Measurements from ENCODE around the gene DLL3.

DLL3 gene

GRCh38 chr19:39539518-39540332 is 41.0 kb downstream of the DLL3 start, which contains the start of gene EID2:
EID2 (minus strand) TSS chr19:39540161; CDS start chr19:39540079, 82 bp downstream.
- TF ChIP-seq CTCF (IDR thresholded peaks at IDR 0.05; ENCODE audit: poor library complexity, severe bottlenecking), result peak; percentile 87
- H3K27me3 ChIP-seq (ENCODE audit: insufficient read depth, poor library complexity, severe bottlenecking), result no peaks in the 10 kb centered on the region
- peaks cover 27% of the 10 kb centered on the region for H3K4me1 ChIP-seq (ENCODE audit: insufficient read depth, poor library complexity, severe bottlenecking)
- no peaks in the 10 kb centered on the region for H3K9me3 ChIP-seq (ENCODE audit: severe bottlenecking)
- DNase-seq (ENCODE audit: low spot score) (peak; percentile 90), ATAC-seq (ENCODE audit: low read depth) (peak; percentile 87)
- H3K27ac ChIP-seq (ENCODE audit: poor library complexity, severe bottlenecking), result peak within 1 kb of the TSS; percentile 52
- peaks cover 5% of the 10 kb centered on the region; the same call in 1 of the 2 replicates for H3K36me3 ChIP-seq (ENCODE audit: low read depth)
- H3K4me3 ChIP-seq (ENCODE audit: severe bottlenecking), result peak within 1 kb of the TSS; percentile 96

GRCh38 chr19:39540333-39540673 is 41.6 kb downstream of the DLL3 start:
- H3K4me3 ChIP-seq (ENCODE audit: severe bottlenecking), result peak overlapping the region; percentile 96
- ATAC-seq (ENCODE audit: low read depth), result no peak
- TF ChIP-seq CTCF (IDR thresholded peaks at IDR 0.05; ENCODE audit: poor library complexity, severe bottlenecking), result peak; percentile 71

GRCh38 chr19:39542206-39542605 is 43.5 kb downstream of the DLL3 start:
- no peak for TF ChIP-seq CTCF (IDR thresholded peaks at IDR 0.05; ENCODE audit: poor library complexity, severe bottlenecking)
- H3K4me3 ChIP-seq (ENCODE audit: severe bottlenecking), result no peak overlapping the region
- ATAC-seq (ENCODE audit: low read depth), result no peak
- no peaks in the 10 kb centered on the region for H3K9me3 ChIP-seq (ENCODE audit: severe bottlenecking)
- no peak for DNase-seq (ENCODE audit: low spot score)
- peaks cover 27% of the 10 kb centered on the region for H3K4me1 ChIP-seq (ENCODE audit: insufficient read depth, poor library complexity, severe bottlenecking)
- no peaks in the 10 kb centered on the region for H3K27me3 ChIP-seq (ENCODE audit: insufficient read depth, poor library complexity, severe bottlenecking)
- H3K36me3 ChIP-seq (ENCODE audit: low read depth), result peaks cover 5% of the 10 kb centered on the region; the same call in 1 of the 2 replicates
- peak overlapping the region; percentile 55 for H3K27ac ChIP-seq (ENCODE audit: poor library complexity, severe bottlenecking)

More at GRCh38 chr19:39540333-39540673, 41.6 kb downstream of the DLL3 start:
- Histone ChIP-seq H3K27ac (ENCODE audit: poor library complexity, severe bottlenecking) (no peak overlapping the region), H3K9me3 (ENCODE audit: severe bottlenecking) (no peaks in the 10 kb centered on the region), H3K4me1 (ENCODE audit: insufficient read depth, poor library complexity, severe bottlenecking) (peaks cover 27% of the 10 kb centered on the region), H3K27me3 (ENCODE audit: insufficient read depth, poor library complexity, severe bottlenecking) (no peaks in the 10 kb centered on the region), H3K36me3 (ENCODE audit: low read depth) (peaks cover 5% of the 10 kb centered on the region; the same call in 1 of the 2 replicates)
- DNase-seq (ENCODE audit: low spot score), result no peak

DNA sequence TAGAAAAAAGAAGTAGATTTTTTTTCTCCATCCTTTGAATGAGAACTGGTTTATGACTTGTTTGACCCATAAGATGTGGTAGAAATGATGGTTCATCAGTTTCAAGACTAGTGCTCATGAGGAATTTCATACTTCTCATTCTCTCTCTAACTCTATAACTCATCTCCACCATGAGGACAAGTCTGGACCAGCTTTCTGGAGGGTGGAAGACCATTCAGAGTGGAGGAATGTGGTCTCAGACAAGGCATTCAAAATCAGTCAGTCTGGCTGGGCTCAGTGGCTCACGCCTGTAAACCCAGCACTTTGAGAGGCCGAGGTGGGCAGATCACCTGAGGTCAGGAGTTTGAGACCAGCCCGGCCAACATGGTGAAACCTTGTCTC is 44.7 kb downstream of the DLL3 start:
- H3K4me1 ChIP-seq (ENCODE audit: insufficient read depth, poor library complexity, severe bottlenecking), result peaks cover 23% of the 10 kb centered on the region
- peak overlapping the region; percentile 55 for H3K27ac ChIP-seq (ENCODE audit: poor library complexity, severe bottlenecking)
- no peak overlapping the region for H3K4me3 ChIP-seq (ENCODE audit: severe bottlenecking)
- DNase-seq (ENCODE audit: low spot score) (no peak), ATAC-seq (ENCODE audit: low read depth) (peak; percentile 76)
- no peaks in the 10 kb centered on the region for H3K9me3 ChIP-seq (ENCODE audit: severe bottlenecking)
- H3K27me3 ChIP-seq (ENCODE audit: insufficient read depth, poor library complexity, severe bottlenecking), result no peaks in the 10 kb centered on the region
- TF ChIP-seq CTCF (IDR thresholded peaks at IDR 0.05; ENCODE audit: poor library complexity, severe bottlenecking), result no peak
- peaks cover 5% of the 10 kb centered on the region; the same call in 1 of the 2 replicates for H3K36me3 ChIP-seq (ENCODE audit: low read depth)

All from RWPE2 (cell line).